ACHN (cell line): ENCODE data around the gene USP31.
"Not testable (repeated sequence)": the region's sequence is repeated elsewhere in the genome, so short reads cannot be mapped to it uniquely, and the experiment has no call there.

Experiments
- DNase-seq: peaks from one replicate; pipeline ENCODE4 v3.0.0-alpha.2; 2015
- in situ Hi-C: cut with HindIII; loops from 2 replicates; pipeline ENCODE4 v1.10.0; 2017; ENCODE audit warnings: low sequenced_read_pairs, low pct_ligation_motif_present, low pct_unique_long_range_greater_than_20kb

Gene USP31

GRCh38 chr16:23172583-23172982, 23.3 kb upstream of the USP31 start:
- in situ Hi-C loops: no loop called here

GRCh38 chr16:23164736-23165135, 15.5 kb upstream of the USP31 start:
- DNase-seq: no peak
- in situ Hi-C loops: no loop called here

More at GRCh38 chr16:23172583-23172982, 23.3 kb upstream of the USP31 start:
- no peak for DNase-seq

- in situ Hi-C loops: no loop called here
- DNase-seq: no peak
Observed at GRCh38 chr16:23163921-23164320, 14.7 kb upstream of the USP31 start.

- in situ Hi-C loops: no loop called here
Observed at GRCh38 chr16:23160574-23160973, 11.3 kb upstream of the USP31 start.

GRCh38 chr16:23160082-23160481, 10.8 kb upstream of the USP31 start:
- in situ Hi-C loops: no loop called here

More at GRCh38 chr16:23160574-23160973, 11.3 kb upstream of the USP31 start:
- DNase-seq: no peak

GRCh38 chr16:23158114-23158513, 8.9 kb upstream of the USP31 start:
- no peak for DNase-seq
- in situ Hi-C loops: no loop called here

More at GRCh38 chr16:23160082-23160481, 10.8 kb upstream of the USP31 start:
- DNase-seq: no peak

- in situ Hi-C loops: no loop called here
- no peak for DNase-seq
Observed at GRCh38 chr16:23156946-23157460, 7.8 kb upstream of the USP31 start.

GRCh38 chr16:23156110-23156509, 6.9 kb upstream of the USP31 start:
- DNase-seq: no peak
- in situ Hi-C loops: no loop called here

GRCh38 chr16:23155445-23156049, 6.3 kb upstream of the USP31 start:
- peak; percentile 36 for DNase-seq
- in situ Hi-C loops: no loop called here

GRCh38 chr16:23152386-23153178, 3.3 kb upstream of the USP31 start:
- in situ Hi-C loops: no loop called here
- no peak for DNase-seq

GRCh38 chr16:23149993-23150364, 727 bp upstream of the USP31 start:
- in situ Hi-C loops: no loop called here
- DNase-seq: no peak

- peak; percentile 76 for DNase-seq
- in situ Hi-C loops: no loop called here
Observed at GRCh38 chr16:23148513-23149266, 562 bp downstream of the USP31 start.

- peak; percentile 44 for DNase-seq
Observed at GRCh38 chr16:23148166-23148512, 1.1 kb downstream of the USP31 start.

GRCh38 chr16:23147666-23148065, 1.6 kb downstream of the USP31 start:
- in situ Hi-C loops: no loop called here
- DNase-seq: no peak

More at GRCh38 chr16:23148166-23148512, 1.1 kb downstream of the USP31 start:
- in situ Hi-C loops: no loop called here

GRCh38 chr16:23146877-23147601, 2.2 kb downstream of the USP31 start:
- in situ Hi-C loops: no loop called here
- DNase-seq: no peak

GRCh38 chr16:23145608-23146007, 3.6 kb downstream of the USP31 start:
- in situ Hi-C loops: no loop called here
- peak; percentile 96 for DNase-seq

GRCh38 chr16:23145186-23145585, 4.1 kb downstream of the USP31 start:
- peak; percentile 86 for DNase-seq
- in situ Hi-C loops: no loop called here

- DNase-seq, in situ Hi-C loops: not testable (repeated sequence)
Observed at GRCh38 chr16:23144393-23144792, 4.9 kb downstream of the USP31 start.

- in situ Hi-C loops: no loop called here
- DNase-seq: no peak
Observed at GRCh38 chr16:23143391-23143790, 5.9 kb downstream of the USP31 start.
